Activated T-helper 1 cell treated with anti-CD3 and anti-CD28 coated beads, Interleukin-12 subunit alpha, Interleukin-12 subunit beta, Interleukin-2, Interleukin-4 antibody, amounts not matched to agents 30 ng/mL and 10 ng/mL and 1 ng/mL, durations not matched to agents 14 hours and 24 hours and 36 hours (primary cell): ENCODE results near the gene EPHA2. TPM values are rescaled to one million over a fixed set of nuclear protein-coding genes. Genes with fewer than 3 reads are reported as not detected.

Experiments
- DNase-seq: peaks from one replicate; pipeline ENCODE4 v3.0.0; 2021; ENCODE audit warnings: low spot score
- H3K27ac Mint-ChIP-seq: one replicate; pipeline ENCODE4 v1.8.0; 2021; ENCODE audit warnings: mild to moderate bottlenecking, mixed read lengths
- H3K27me3 Mint-ChIP-seq: one replicate; pipeline ENCODE4 v1.8.0; 2022; ENCODE audit warnings: mild to moderate bottlenecking, moderate library complexity, mixed read lengths; ENCODE audit not compliant: insufficient read depth
- H3K36me3 Mint-ChIP-seq: one replicate; pipeline ENCODE4 v1.8.0; 2021; ENCODE audit warnings: low read depth, mixed read lengths
- H3K4me1 Mint-ChIP-seq: one replicate; pipeline ENCODE4 v1.8.0; 2021; ENCODE audit warnings: low read depth, mixed read lengths
- H3K4me3 Mint-ChIP-seq: one replicate; pipeline ENCODE4 v1.8.0; 2021; ENCODE audit warnings: mild to moderate bottlenecking, moderate library complexity, mixed read lengths
- H3K9me3 Mint-ChIP-seq: one replicate; pipeline ENCODE4 v1.8.0; 2021; ENCODE audit warnings: mixed read lengths
- intact Hi-C: fragments of 100-400 bp; cut with micrococcal nuclease; formaldehyde crosslinking; loops from one replicate; pipeline ENCODE4 v1.15.1; 2024
- total RNA-seq: library from RNA; stranded (reverse); gene quantifications from 2 replicates; pipeline ENCODE4 v1.2.3, GENCODE V29; 2022

The EPHA2 gene
- total RNA-seq, 1 donor from 2014 or later: not detected

DNA sequence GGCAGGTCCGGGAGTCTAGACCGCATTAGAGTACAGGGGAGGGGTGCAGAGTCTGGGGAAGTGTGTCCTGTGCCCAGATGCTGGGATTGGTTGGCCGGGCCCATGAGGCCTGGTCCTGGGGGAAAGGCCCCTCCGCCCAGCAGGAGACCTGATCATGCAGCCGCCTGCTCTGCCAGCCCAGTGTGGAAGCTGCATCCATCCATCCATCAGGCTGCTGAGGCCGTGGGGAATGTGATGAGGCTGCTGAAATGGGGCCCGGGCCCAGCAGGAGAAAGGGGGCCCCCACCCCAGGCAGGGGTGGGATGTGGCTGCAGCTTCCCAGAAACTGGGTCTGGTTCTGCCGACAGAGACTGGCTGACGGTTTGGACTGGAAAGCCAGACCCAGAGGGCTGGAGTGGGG is 37.2 kb downstream of the EPHA2 start:
- no peaks in the 10 kb centered on the region for H3K27me3 Mint-ChIP-seq
- no peak overlapping the region for H3K4me3 Mint-ChIP-seq
- H3K27ac Mint-ChIP-seq: no peak overlapping the region
- H3K9me3 Mint-ChIP-seq: no peaks in the 10 kb centered on the region
- peaks cover 6% of the 10 kb centered on the region for H3K4me1 Mint-ChIP-seq
- no peaks in the 10 kb centered on the region for H3K36me3 Mint-ChIP-seq
- no peak for DNase-seq
- intact Hi-C loops: no loop called here

- H3K27ac Mint-ChIP-seq: no peak overlapping the region
- no peak overlapping the region for H3K4me3 Mint-ChIP-seq
- no peaks in the 10 kb centered on the region for H3K27me3 Mint-ChIP-seq
- peaks cover 3% of the 10 kb centered on the region for H3K4me1 Mint-ChIP-seq
- H3K36me3 Mint-ChIP-seq: no peaks in the 10 kb centered on the region
- DNase-seq: no peak
- intact Hi-C loops: no loop called here
- H3K9me3 Mint-ChIP-seq: no peaks in the 10 kb centered on the region
Observed at GRCh38 chr1:16117936-16118335, 37.9 kb downstream of the EPHA2 start.

DNA sequence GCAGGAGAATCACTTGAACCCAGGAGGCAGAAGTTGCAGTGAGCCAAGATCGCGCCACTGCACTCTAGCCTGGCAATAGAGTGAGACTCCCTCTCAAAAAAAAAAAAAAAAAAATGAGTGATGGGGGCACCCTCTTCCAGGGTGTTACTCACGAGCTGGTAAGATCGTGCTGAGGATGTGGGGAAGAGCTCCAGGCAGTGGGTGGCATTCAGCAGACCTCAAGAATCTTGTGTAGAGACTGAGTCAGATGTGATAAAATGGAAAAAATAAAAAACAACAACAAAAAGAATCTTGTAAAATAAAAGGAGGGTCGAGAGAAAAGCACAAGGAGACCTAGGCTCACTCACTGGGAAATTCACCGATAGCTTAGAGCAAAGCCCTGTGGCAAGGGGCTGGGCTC is 38.5 kb downstream of the EPHA2 start:
- no peak overlapping the region for H3K27ac Mint-ChIP-seq
- intact Hi-C loops: no loop called here
- no peaks in the 10 kb centered on the region for H3K27me3 Mint-ChIP-seq
- no peak overlapping the region for H3K4me3 Mint-ChIP-seq
- no peaks in the 10 kb centered on the region for H3K36me3 Mint-ChIP-seq
- no peak for DNase-seq
- H3K9me3 Mint-ChIP-seq: no peaks in the 10 kb centered on the region
- no peaks in the 10 kb centered on the region for H3K4me1 Mint-ChIP-seq

GRCh38 chr1:16116625-16117024 is 39.2 kb downstream of the EPHA2 start:
- Mint-ChIP-seq H3K27ac (no peak overlapping the region), H3K4me3 (no peak overlapping the region), H3K36me3 (no peaks in the 10 kb centered on the region), H3K27me3 (no peaks in the 10 kb centered on the region), H3K9me3 (no peaks in the 10 kb centered on the region), H3K4me1 (no peaks in the 10 kb centered on the region)
- DNase-seq: no peak
- intact Hi-C loops: no loop called here

DNA sequence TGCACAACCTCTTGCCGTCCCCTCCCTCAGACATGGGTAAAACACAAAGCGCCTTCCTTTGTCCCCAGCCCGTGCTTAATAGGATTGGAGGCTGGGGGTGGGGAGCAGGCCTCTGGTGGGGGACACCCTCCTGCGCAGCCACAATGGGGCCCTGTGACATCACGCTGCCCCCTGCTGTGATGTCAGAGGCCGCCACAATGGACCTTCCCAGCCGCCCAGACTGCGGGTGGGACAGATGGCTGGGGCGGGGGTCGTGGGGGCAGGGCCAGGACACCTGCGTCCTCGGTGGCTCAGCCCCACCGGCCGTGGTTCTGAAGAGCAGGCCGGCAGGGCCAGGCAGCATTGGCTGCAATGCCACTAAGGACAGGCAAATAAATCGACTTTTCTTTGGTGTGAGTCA is 39.9 kb downstream of the EPHA2 start:
- no peak overlapping the region for H3K4me3 Mint-ChIP-seq
- no peaks in the 10 kb centered on the region for H3K27me3 Mint-ChIP-seq
- no peak overlapping the region for H3K27ac Mint-ChIP-seq
- no peak for DNase-seq
- no peaks in the 10 kb centered on the region for H3K9me3 Mint-ChIP-seq
- intact Hi-C loops: no loop called here
- H3K4me1 Mint-ChIP-seq: no peaks in the 10 kb centered on the region
- no peaks in the 10 kb centered on the region for H3K36me3 Mint-ChIP-seq

GRCh38 chr1:16115468-16115983 is 40.3 kb downstream of the EPHA2 start:
- Mint-ChIP-seq H3K4me1 (no peaks in the 10 kb centered on the region), H3K36me3 (no peaks in the 10 kb centered on the region), H3K9me3 (no peaks in the 10 kb centered on the region), H3K4me3 (no peak overlapping the region), H3K27me3 (no peaks in the 10 kb centered on the region), H3K27ac (no peak overlapping the region)
- intact Hi-C loops: no loop called here
- no peak for DNase-seq

GRCh38 chr1:16114527-16115467 is 41.1 kb downstream of the EPHA2 start:
- no peak for DNase-seq
- Mint-ChIP-seq H3K36me3 (no peaks in the 10 kb centered on the region), H3K4me1 (no peaks in the 10 kb centered on the region), H3K9me3 (no peaks in the 10 kb centered on the region), H3K4me3 (no peak overlapping the region), H3K27me3 (peaks cover 3% of the 10 kb centered on the region), H3K27ac (no peak overlapping the region)
- intact Hi-C loops: no loop called here

DNA sequence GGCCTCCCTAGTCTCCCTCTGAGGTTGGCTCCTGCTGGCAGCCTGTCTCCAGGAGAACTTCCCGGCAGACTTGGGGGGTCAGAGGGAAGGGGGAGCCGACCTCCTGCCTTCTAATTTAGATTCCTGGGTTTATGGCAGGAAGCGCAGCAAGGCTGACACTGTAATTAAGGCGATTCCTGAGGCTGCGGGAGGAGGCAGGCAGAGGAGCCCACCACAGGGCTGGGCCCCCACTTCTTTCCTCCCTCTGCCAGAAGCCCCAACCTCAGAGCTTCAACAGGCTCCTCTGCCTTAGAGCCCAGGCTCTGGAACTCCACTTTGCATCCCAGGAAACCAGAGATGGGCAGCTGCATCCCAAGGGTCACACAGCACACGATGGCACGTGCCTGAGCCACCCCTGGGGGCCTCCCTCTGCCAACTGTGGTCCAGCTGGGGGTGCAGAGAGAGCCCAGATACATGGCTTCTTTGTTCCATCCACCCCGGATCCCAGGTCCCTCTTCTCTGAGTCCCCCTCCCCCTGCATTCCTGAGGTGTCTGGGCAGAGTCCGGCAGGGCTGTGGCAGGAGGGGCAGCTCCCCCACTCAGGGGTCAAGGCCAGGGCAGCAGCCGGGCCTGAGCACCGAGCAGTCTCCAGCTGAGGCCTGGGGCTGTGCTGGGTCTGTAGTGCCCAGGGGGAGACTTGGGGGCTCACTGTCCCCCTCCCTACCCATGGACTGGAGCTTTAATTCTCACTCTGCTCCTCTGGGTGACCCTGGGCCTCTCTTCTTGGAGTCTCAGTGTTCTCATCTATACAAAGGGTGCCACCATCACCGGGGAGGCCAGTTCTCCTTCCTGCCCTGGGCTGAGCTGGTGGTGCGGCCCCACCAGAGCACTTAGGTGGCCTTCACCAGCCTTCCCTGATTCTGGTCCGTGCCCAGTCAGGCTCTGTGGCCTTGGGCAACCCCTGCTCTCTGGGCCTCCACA is 43.0 kb downstream of the EPHA2 start:
- H3K27ac Mint-ChIP-seq: no peak overlapping the region
- no peak for DNase-seq
- H3K36me3 Mint-ChIP-seq: no peaks in the 10 kb centered on the region
- H3K9me3 Mint-ChIP-seq: peaks cover 4% of the 10 kb centered on the region
- no peaks in the 10 kb centered on the region for H3K4me1 Mint-ChIP-seq
- H3K4me3 Mint-ChIP-seq: no peak overlapping the region
- H3K27me3 Mint-ChIP-seq: peaks cover 6% of the 10 kb centered on the region
- intact Hi-C loops: no loop called here

GRCh38 chr1:16111771-16112595 is 43.9 kb downstream of the EPHA2 start:
- Mint-ChIP-seq H3K9me3 (peaks cover 8% of the 10 kb centered on the region), H3K4me3 (no peak overlapping the region), H3K4me1 (no peaks in the 10 kb centered on the region), H3K27ac (no peak overlapping the region), H3K36me3 (no peaks in the 10 kb centered on the region), H3K27me3 (peaks cover 8% of the 10 kb centered on the region)
- intact Hi-C loops: no loop called here
- no peak for DNase-seq

- Mint-ChIP-seq H3K4me1 (no peaks in the 10 kb centered on the region), H3K27me3 (peaks cover 11% of the 10 kb centered on the region), H3K27ac (no peak overlapping the region), H3K36me3 (no peaks in the 10 kb centered on the region), H3K9me3 (peaks cover 8% of the 10 kb centered on the region), H3K4me3 (no peak overlapping the region)
- intact Hi-C loops: no loop called here
- no peak for DNase-seq
Observed at GRCh38 chr1:16110884-16111283, 45.0 kb downstream of the EPHA2 start.

DNA sequence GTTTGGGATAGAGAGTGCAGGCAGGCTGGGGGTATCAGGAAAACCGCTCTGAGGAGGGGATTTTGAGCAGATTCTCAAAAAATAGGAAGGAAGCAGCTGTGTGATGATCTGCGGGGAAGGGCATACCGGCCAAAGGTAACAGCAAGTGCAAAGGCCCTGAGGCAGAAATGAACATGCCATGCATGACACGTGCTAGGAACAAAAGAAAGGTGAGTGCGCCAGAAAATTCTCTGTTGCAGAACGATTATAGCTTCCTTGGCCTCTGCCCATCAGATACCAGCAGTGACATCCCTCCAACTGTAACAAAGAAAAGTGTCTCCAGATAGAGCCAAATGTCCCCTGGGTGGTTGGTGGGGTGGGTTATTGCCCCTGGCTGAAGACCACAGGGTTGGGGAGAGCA is 45.4 kb downstream of the EPHA2 start:
- Mint-ChIP-seq H3K27ac (no peak overlapping the region), H3K27me3 (peaks cover 11% of the 10 kb centered on the region), H3K4me3 (no peak overlapping the region), H3K4me1 (no peaks in the 10 kb centered on the region), H3K36me3 (no peaks in the 10 kb centered on the region), H3K9me3 (peaks cover 8% of the 10 kb centered on the region)
- no peak for DNase-seq
- intact Hi-C loops: no loop called here

- H3K27me3 Mint-ChIP-seq: peaks cover 11% of the 10 kb centered on the region
Observed at GRCh38 chr1:16109571-16109970, 46.3 kb downstream of the EPHA2 start.

More at GRCh38 chr1:16109571-16109970, 46.3 kb downstream of the EPHA2 start:
- intact Hi-C loops: no loop called here
- DNase-seq: no peak
- Mint-ChIP-seq H3K9me3 (peaks cover 8% of the 10 kb centered on the region), H3K4me3 (no peak overlapping the region), H3K36me3 (no peaks in the 10 kb centered on the region), H3K27ac (no peak overlapping the region), H3K4me1 (no peaks in the 10 kb centered on the region)
